ENCODE measurements around the gene MCEMP1.

GRCh38 chr19:7697721-7698287, 20.9 kb downstream of the MCEMP1 start:
- TF ChIP-seq CTCF (IDR thresholded peaks at IDR 0.05) (no peak), EZH2 (IDR thresholded peaks at IDR 0.05) (no peak), EZH2phosphoT487 (IDR thresholded peaks at IDR 0.05) (no peak)

Data from neural progenitor cell (in vitro differentiated cells).